ENCODE measurements around the gene CAPS.

Gene CAPS

DNA sequence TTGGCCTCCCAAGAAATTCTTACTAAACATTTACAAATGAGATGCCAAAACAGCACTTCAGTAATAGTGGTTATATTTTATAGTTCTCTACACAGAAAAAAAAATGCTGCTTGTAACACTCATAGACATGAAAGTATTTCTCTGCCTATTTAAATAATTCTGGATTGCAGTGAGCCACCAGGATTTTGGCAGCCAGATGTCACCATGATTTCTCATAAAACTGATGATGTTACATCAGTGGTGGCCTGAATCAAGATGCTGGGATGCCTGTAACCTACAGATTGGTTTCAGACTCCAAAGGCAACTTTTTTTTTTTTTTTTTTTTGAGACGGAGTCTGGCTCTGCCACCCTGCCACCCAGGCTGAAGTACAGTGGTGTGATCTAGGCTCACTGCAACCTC, 2.7 kb upstream of the CAPS start:
- H3K27ac ChIP-seq (ENCODE audit: insufficient read depth, low read length, poor library complexity, severe bottlenecking), result no peak overlapping the region
- H3K4me3 ChIP-seq (ENCODE audit: insufficient read depth, low read depth, low read length, poor library complexity, severe bottlenecking), result no peak overlapping the region
- no peaks in the 10 kb centered on the region for H3K4me1 ChIP-seq (ENCODE audit: control insufficient read depth, insufficient read depth, low read length, poor library complexity, severe bottlenecking)
- no peak for DNase-seq
- H3K36me3 ChIP-seq (ENCODE audit: control insufficient read depth, insufficient read depth, low read length), result peaks cover 30% of the 10 kb centered on the region
- H3K27me3 ChIP-seq (replicated peaks; ENCODE audit: control insufficient read depth, insufficient read depth, low read length, poor library complexity, severe bottlenecking), result no peaks in the 10 kb centered on the region
- no peaks in the 10 kb centered on the region for H3K9me3 ChIP-seq (ENCODE audit: control insufficient read depth, low read length)

- no peaks in the 10 kb centered on the region for H3K27me3 ChIP-seq (replicated peaks; ENCODE audit: control insufficient read depth, insufficient read depth, low read length, poor library complexity, severe bottlenecking)
- H3K9me3 ChIP-seq (ENCODE audit: control insufficient read depth, low read length), result no peaks in the 10 kb centered on the region
- no peak overlapping the region for H3K27ac ChIP-seq (ENCODE audit: insufficient read depth, low read length, poor library complexity, severe bottlenecking)
- no peak for DNase-seq
- H3K4me1 ChIP-seq (ENCODE audit: control insufficient read depth, insufficient read depth, low read length, poor library complexity, severe bottlenecking), result no peaks in the 10 kb centered on the region
- peaks cover 52% of the 10 kb centered on the region for H3K36me3 ChIP-seq (ENCODE audit: control insufficient read depth, insufficient read depth, low read length)
- H3K4me3 ChIP-seq (ENCODE audit: insufficient read depth, low read depth, low read length, poor library complexity, severe bottlenecking), result no peak overlapping the region
Observed at GRCh38 chr19:5914358-5914774, 312 bp downstream of the CAPS start.

DNA sequence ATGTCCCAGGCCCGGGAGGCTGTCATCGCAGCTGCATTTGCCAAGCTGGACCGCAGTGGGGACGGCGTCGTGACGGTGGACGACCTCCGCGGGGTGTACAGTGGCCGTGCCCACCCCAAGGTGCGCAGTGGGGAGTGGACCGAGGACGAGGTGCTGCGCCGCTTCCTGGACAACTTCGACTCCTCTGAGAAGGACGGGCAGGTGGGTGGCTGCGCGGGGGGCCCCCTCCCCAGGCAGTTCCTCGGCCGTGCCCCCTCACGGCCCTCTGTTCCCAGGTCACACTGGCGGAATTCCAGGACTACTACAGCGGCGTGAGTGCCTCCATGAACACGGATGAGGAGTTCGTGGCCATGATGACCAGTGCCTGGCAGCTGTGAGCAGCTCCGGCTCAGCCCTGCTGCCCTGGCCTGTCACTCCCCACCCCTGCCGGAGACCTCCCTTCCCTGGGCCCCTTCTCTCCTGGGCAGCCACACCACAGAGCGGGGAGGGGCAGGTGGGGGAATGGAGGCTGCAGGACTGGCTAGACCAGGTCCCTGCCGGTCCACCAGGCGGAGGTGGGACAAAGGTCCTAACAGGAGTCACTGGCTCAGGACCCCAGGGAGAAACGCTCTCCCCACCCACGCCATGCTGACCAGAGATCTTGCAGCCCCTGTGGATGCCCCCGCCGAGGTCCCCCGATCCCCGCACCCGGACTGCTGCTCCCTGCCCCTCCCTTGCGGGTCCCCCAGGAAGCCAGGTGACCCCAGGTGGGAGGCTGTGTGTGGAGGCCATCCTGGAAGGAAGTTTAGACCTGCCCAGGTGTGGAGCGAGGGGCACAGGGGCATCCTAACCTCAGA, 1.1 kb downstream of the CAPS start:
- Histone ChIP-seq H3K4me3 (ENCODE audit: insufficient read depth, low read depth, low read length, poor library complexity, severe bottlenecking) (no peak overlapping the region), H3K36me3 (ENCODE audit: control insufficient read depth, insufficient read depth, low read length) (peaks cover 53% of the 10 kb centered on the region), H3K27me3 (replicated peaks; ENCODE audit: control insufficient read depth, insufficient read depth, low read length, poor library complexity, severe bottlenecking) (no peaks in the 10 kb centered on the region), H3K27ac (ENCODE audit: insufficient read depth, low read length, poor library complexity, severe bottlenecking) (no peak overlapping the region), H3K9me3 (ENCODE audit: control insufficient read depth, low read length) (no peaks in the 10 kb centered on the region), H3K4me1 (ENCODE audit: control insufficient read depth, insufficient read depth, low read length, poor library complexity, severe bottlenecking) (no peaks in the 10 kb centered on the region)
- no peak for DNase-seq

DNA sequence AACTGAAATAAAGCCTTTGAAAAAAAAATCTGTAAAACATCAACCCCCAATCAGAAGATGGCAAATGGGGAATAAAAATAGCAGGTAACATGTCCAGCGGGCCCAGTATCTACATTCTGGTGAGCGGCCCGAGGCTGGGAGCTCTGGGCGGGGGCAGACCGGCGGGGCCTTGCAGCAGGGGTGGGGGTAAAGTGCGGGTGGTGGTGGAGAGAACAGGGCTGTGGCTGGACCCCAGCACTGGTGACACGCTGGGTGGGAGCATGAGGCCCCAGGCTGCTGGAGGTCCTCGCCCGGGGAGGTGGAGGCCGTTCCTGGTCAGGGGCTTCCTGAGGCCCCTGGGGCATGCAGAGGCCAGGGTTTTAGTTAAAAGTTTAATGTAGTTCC, 1.7 kb downstream of the CAPS start:
- no peaks in the 10 kb centered on the region for H3K9me3 ChIP-seq (ENCODE audit: control insufficient read depth, low read length)
- H3K36me3 ChIP-seq (ENCODE audit: control insufficient read depth, insufficient read depth, low read length), result peaks cover 57% of the 10 kb centered on the region
- H3K4me1 ChIP-seq (ENCODE audit: control insufficient read depth, insufficient read depth, low read length, poor library complexity, severe bottlenecking), result no peaks in the 10 kb centered on the region
- no peak overlapping the region for H3K27ac ChIP-seq (ENCODE audit: insufficient read depth, low read length, poor library complexity, severe bottlenecking)
- no peak for DNase-seq
- H3K27me3 ChIP-seq (replicated peaks; ENCODE audit: control insufficient read depth, insufficient read depth, low read length, poor library complexity, severe bottlenecking), result no peaks in the 10 kb centered on the region
- H3K4me3 ChIP-seq (ENCODE audit: insufficient read depth, low read depth, low read length, poor library complexity, severe bottlenecking), result no peak overlapping the region

DNA sequence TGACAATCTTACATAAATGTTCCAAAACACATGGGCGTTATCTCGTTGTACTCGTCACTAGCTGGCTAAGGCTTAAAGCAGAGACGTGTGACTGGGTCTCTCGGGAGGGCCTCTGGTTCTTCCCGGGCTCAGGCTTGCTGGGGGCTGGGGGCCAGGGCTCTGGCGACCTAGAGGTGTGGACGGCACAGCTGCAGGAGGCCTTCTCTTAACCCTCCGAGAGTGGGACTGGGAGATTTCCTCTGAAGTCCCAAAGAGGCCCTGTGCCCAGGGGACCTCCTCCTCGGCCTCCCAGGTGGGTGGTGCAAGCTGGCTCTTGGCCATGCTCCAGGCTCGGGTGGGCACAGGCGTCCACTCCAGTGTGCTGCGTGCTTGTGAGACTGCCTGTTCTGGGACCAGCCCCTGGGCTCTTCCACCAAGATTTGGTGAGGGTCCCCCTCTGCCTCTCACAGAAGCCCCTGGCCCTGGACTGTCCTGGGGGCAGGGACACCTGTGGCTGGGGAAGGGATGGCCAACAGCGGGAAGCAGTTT, 2.2 kb downstream of the CAPS start:
- Histone ChIP-seq H3K4me1 (ENCODE audit: control insufficient read depth, insufficient read depth, low read length, poor library complexity, severe bottlenecking) (no peaks in the 10 kb centered on the region), H3K27ac (ENCODE audit: insufficient read depth, low read length, poor library complexity, severe bottlenecking) (no peak overlapping the region), H3K9me3 (ENCODE audit: control insufficient read depth, low read length) (no peaks in the 10 kb centered on the region), H3K27me3 (replicated peaks; ENCODE audit: control insufficient read depth, insufficient read depth, low read length, poor library complexity, severe bottlenecking) (no peaks in the 10 kb centered on the region), H3K36me3 (ENCODE audit: control insufficient read depth, insufficient read depth, low read length) (peaks cover 62% of the 10 kb centered on the region), H3K4me3 (ENCODE audit: insufficient read depth, low read depth, low read length, poor library complexity, severe bottlenecking) (no peak overlapping the region)
- no peak for DNase-seq

GRCh38 chr19:5917431-5918107, 3.5 kb downstream of the CAPS start:
- no peaks in the 10 kb centered on the region for H3K27me3 ChIP-seq (replicated peaks; ENCODE audit: control insufficient read depth, insufficient read depth, low read length, poor library complexity, severe bottlenecking)
- no peak overlapping the region for H3K27ac ChIP-seq (ENCODE audit: insufficient read depth, low read length, poor library complexity, severe bottlenecking)
- no peaks in the 10 kb centered on the region for H3K4me1 ChIP-seq (ENCODE audit: control insufficient read depth, insufficient read depth, low read length, poor library complexity, severe bottlenecking)
- no peak for DNase-seq
- no peak overlapping the region for H3K4me3 ChIP-seq (ENCODE audit: insufficient read depth, low read depth, low read length, poor library complexity, severe bottlenecking)
- H3K36me3 ChIP-seq (ENCODE audit: control insufficient read depth, insufficient read depth, low read length), result peaks cover 75% of the 10 kb centered on the region
- no peaks in the 10 kb centered on the region for H3K9me3 ChIP-seq (ENCODE audit: control insufficient read depth, low read length)

DNA sequence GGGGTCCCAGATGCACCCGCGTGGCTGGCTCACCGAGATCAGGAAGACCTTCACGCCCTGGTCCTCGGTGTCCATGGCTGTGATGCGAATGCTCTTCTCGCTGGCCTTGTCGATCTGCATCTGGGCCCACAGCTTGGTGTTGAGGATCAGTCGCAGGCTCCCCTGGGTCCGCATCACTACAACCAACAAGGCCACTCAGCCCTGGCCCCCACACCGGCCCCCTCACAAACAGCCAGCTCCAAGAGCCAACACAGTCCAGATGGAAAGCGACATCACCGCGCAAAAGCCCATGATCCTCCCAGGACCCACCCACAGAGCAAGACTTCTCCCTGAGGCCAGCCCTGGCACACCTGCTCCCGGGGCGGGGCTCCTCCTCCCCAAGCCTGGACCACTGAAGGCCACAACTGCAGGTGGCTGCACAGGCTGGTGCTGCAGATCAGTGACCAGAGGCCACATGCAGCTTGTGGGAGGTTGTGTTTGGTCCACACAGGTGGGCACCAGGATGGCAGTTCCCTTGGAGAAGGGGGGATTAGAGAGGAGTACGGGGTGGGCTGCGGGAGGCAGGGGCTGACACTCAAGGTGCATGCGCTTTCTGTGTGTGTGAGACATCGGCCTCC, 4.5 kb downstream of the CAPS start:
- peaks cover 85% of the 10 kb centered on the region for H3K36me3 ChIP-seq (ENCODE audit: control insufficient read depth, insufficient read depth, low read length)
- no peaks in the 10 kb centered on the region for H3K27me3 ChIP-seq (replicated peaks; ENCODE audit: control insufficient read depth, insufficient read depth, low read length, poor library complexity, severe bottlenecking)
- no peaks in the 10 kb centered on the region for H3K9me3 ChIP-seq (ENCODE audit: control insufficient read depth, low read length)
- H3K4me3 ChIP-seq (ENCODE audit: insufficient read depth, low read depth, low read length, poor library complexity, severe bottlenecking), result no peak overlapping the region
- no peak overlapping the region for H3K27ac ChIP-seq (ENCODE audit: insufficient read depth, low read length, poor library complexity, severe bottlenecking)
- H3K4me1 ChIP-seq (ENCODE audit: control insufficient read depth, insufficient read depth, low read length, poor library complexity, severe bottlenecking), result no peaks in the 10 kb centered on the region
- DNase-seq, result no peak

DNA sequence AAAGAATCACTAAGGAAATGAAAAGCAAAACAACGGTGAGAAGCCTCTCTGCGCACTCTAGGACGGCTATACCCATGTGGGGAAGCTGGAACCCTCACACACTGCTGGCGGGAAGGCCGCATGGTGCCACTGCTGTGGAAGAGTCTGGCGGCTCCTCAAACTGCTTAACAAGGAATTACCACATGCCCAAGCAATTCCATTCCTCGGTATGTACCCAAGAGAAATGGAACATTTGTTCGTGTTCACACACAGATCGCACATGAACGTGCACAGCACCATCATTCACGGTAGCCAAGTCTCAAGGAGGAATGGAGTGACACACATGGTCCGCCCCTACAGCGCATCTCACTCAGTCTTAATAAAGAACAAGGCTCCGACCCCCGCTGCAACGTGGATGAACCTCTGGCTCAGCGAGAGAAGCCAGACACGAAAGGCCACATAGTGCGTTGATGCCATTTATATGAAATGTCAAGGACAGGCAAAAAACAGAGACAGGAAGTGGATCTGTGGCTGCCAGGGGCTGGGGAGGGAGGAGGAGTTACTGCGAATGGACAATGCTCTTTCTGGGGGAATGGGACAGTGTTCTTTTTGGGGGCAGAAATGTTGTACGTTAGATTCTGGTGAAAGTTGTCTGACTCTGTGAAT, 7.6 kb downstream of the CAPS start:
- Histone ChIP-seq H3K27me3 (replicated peaks; ENCODE audit: control insufficient read depth, insufficient read depth, low read length, poor library complexity, severe bottlenecking) (no peaks in the 10 kb centered on the region), H3K27ac (ENCODE audit: insufficient read depth, low read length, poor library complexity, severe bottlenecking) (no peak overlapping the region), H3K4me3 (ENCODE audit: insufficient read depth, low read depth, low read length, poor library complexity, severe bottlenecking) (no peak overlapping the region), H3K9me3 (ENCODE audit: control insufficient read depth, low read length) (no peaks in the 10 kb centered on the region), H3K4me1 (ENCODE audit: control insufficient read depth, insufficient read depth, low read length, poor library complexity, severe bottlenecking) (no peaks in the 10 kb centered on the region), H3K36me3 (ENCODE audit: control insufficient read depth, insufficient read depth, low read length) (peaks cover 97% of the 10 kb centered on the region)
- DNase-seq, result no peak

- no peak for DNase-seq
- Histone ChIP-seq H3K36me3 (ENCODE audit: control insufficient read depth, insufficient read depth, low read length) (peaks cover 97% of the 10 kb centered on the region), H3K4me3 (ENCODE audit: insufficient read depth, low read depth, low read length, poor library complexity, severe bottlenecking) (no peak overlapping the region), H3K9me3 (ENCODE audit: control insufficient read depth, low read length) (no peaks in the 10 kb centered on the region), H3K27ac (ENCODE audit: insufficient read depth, low read length, poor library complexity, severe bottlenecking) (no peak overlapping the region), H3K27me3 (replicated peaks; ENCODE audit: control insufficient read depth, insufficient read depth, low read length, poor library complexity, severe bottlenecking) (no peaks in the 10 kb centered on the region), H3K4me1 (ENCODE audit: control insufficient read depth, insufficient read depth, low read length, poor library complexity, severe bottlenecking) (no peaks in the 10 kb centered on the region)
Observed at GRCh38 chr19:5922161-5922545, 8.1 kb downstream of the CAPS start.
